ENCODE data around the gene METTL15. TPM values are rescaled to one million over a fixed set of nuclear protein-coding genes. Genes with fewer than 3 reads are reported as not detected.
A peak's percentile ranks its signal among the peaks of the same experiment; 100 is the strongest.

The METTL15 gene, protein sequence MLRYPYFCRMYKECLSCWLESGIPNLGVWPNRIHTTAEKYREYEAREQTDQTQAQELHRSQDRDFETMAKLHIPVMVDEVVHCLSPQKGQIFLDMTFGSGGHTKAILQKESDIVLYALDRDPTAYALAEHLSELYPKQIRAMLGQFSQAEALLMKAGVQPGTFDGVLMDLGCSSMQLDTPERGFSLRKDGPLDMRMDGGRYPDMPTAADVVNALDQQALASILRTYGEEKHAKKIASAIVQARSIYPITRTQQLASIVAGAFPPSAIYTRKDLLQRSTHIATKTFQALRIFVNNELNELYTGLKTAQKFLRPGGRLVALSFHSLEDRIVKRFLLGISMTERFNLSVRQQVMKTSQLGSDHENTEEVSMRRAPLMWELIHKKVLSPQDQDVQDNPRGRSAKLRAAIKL
- total RNA-seq = 14.0 and 16.2 TPM in 2 replicates
- long read RNA-seq, full-length matches to known transcripts = 3 of 45 reads
- long read RNA-seq, partial matches to known transcripts = 24 of 45 reads
- long read RNA-seq, other reads (novel, unspliced or antisense) = 18 of 45 reads

DNA sequence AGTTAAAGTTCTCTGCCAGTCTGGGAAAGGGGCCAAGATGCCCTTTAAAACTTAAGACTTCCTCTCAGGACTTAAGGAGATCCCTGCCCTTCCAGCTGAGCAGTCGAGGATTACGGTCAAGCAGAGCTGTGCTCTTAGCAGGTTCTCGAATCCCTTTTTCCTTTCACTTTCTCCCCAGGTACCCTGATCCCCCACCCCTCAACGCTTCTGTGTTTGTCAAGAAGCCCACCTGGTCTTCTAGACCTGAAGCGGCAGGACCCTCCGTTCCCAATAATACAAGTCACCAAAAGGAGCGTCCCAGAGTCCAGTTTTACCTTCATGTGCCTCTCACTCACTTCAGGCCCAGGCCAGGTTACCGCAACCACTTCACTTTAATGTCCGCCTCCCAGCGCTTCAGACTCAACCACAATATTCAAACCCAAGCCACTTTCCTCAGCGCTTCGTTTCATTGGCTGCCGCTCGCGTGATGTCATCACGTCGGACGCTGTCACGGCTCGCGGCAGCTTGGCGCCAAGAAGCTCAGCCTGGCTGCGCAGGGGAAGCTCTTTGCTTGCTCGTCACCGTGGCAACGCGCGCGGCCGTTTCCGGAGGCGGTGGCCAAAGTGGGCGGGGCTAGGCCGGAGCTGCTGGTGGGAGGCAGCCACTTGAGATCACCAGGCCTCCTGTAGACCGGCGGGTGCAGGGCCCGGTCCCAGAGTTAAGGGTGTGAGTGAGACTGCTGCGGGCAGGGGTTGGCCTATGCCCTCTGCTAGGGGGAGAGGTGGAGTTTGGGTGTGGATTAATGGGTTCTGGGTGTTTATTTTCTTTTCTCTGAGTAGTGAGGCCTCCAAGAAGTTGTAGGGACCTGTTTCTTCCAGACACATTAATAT is at the start of gene METTL15, which contains the start of gene KIF18A:
TSS of gene METTL15 (plus strand) at position 639 of the 869 bp plus-strand sequence. CDS start 4,947 bp downstream, outside the sequence.
TSS of gene KIF18A (minus strand) at position 407 of the 869 bp plus-strand sequence. CDS start 10,209 bp downstream, outside the sequence.
- Mint-ChIP-seq H3K4me3 (peak within 1 kb of the TSS; percentile 99), H3K4me1 (peaks cover 64% of the 10 kb centered on the region), H3K27me3 (ENCODE audit: low read depth) (no peaks in the 10 kb centered on the region), H3K9me3 (no peaks in the 10 kb centered on the region), H3K36me3 (ENCODE audit: low read depth) (no peaks in the 10 kb centered on the region), H3K27ac (ENCODE audit: unreplicated experiment) (peak within 1 kb of the TSS; percentile 99)
- peak; percentile 99 for DNase-seq (ENCODE audit: low read depth, low spot score)
- TF ChIP-seq, protein P1, sequence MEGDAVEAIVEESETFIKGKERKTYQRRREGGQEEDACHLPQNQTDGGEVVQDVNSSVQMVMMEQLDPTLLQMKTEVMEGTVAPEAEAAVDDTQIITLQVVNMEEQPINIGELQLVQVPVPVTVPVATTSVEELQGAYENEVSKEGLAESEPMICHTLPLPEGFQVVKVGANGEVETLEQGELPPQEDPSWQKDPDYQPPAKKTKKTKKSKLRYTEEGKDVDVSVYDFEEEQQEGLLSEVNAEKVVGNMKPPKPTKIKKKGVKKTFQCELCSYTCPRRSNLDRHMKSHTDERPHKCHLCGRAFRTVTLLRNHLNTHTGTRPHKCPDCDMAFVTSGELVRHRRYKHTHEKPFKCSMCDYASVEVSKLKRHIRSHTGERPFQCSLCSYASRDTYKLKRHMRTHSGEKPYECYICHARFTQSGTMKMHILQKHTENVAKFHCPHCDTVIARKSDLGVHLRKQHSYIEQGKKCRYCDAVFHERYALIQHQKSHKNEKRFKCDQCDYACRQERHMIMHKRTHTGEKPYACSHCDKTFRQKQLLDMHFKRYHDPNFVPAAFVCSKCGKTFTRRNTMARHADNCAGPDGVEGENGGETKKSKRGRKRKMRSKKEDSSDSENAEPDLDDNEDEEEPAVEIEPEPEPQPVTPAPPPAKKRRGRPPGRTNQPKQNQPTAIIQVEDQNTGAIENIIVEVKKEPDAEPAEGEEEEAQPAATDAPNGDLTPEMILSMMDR (conservative IDR thresholded peaks at IDR 0.05) = no peak

DNA sequence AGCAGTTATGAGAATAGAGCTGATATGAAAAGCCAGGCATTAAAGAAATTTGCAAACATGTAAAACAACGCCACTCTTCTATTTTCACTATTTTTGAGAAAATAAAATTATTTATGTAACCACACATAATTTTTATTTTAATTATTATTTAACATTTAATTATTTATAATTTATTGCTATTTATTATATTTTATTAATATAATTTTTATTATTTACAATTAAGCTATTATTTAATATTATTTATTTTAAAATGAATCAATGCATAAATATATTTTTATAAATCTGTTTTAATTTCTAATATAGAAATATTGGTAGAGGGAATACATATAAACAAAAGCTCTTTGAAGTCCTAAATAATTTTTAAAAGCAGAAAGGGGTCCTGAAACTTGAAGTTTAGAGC is 36.9 kb upstream of the METTL15 start:
- Mint-ChIP-seq H3K36me3 (ENCODE audit: low read depth) (peaks cover 8% of the 10 kb centered on the region), H3K4me1 (peaks cover 4% of the 10 kb centered on the region), H3K4me3 (no peak overlapping the region), H3K27ac (ENCODE audit: unreplicated experiment) (no peak overlapping the region), H3K27me3 (ENCODE audit: low read depth) (no peaks in the 10 kb centered on the region), H3K9me3 (no peaks in the 10 kb centered on the region)
- TF ChIP-seq, protein P1 (conservative IDR thresholded peaks at IDR 0.05) = no peak
- no peak for DNase-seq (ENCODE audit: low read depth, low spot score)

DNA sequence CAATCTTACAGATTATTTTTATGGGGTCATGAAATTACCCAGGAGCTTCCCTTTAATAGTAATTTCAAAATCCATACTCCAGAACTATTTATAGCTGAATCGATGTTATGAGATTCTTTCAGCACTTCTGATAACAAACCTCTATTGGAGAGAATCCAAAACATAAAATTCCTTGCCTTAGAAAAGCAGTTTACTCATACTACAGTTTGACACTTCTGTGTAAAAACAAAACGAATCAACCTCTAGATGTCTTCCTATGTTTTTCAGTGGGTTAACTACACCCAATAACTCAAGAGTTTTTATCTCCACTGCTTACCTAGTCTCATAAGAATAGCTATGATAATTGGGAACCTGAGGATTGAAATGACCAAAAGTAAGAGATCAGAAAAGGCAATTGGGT is 35.9 kb upstream of the METTL15 start:
- Mint-ChIP-seq H3K36me3 (ENCODE audit: low read depth) (peaks cover 8% of the 10 kb centered on the region), H3K27me3 (ENCODE audit: low read depth) (no peaks in the 10 kb centered on the region), H3K9me3 (no peaks in the 10 kb centered on the region), H3K4me1 (peaks cover 4% of the 10 kb centered on the region), H3K27ac (ENCODE audit: unreplicated experiment) (no peak overlapping the region), H3K4me3 (no peak overlapping the region)
- no peak for DNase-seq (ENCODE audit: low read depth, low spot score)
- TF ChIP-seq, protein P1 (conservative IDR thresholded peaks at IDR 0.05) = no peak

DNA sequence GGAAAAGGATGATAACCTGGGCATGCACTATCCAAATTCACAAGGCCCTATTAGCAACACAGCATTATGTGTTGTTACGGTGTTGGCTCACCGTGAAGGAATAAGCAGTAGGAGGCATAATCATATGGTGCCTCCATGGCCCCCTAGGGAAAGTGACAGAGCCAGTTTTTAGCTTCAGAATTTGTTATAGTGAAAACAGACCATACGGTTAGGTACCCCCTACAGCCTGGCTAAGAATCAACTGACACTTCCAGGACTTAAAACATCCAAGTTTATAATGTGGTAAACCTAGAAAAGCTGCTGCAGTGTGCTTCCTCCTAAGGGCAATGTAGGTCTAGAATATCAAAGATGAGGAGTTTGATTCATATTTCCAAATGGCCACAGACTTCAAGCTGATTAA is 30.7 kb upstream of the METTL15 start:
- no peak for DNase-seq (ENCODE audit: low read depth, low spot score)
- Mint-ChIP-seq H3K9me3 (no peaks in the 10 kb centered on the region), H3K36me3 (ENCODE audit: low read depth) (peaks cover 3% of the 10 kb centered on the region), H3K27ac (ENCODE audit: unreplicated experiment) (no peak overlapping the region), H3K4me1 (no peaks in the 10 kb centered on the region), H3K4me3 (no peak overlapping the region), H3K27me3 (ENCODE audit: low read depth) (no peaks in the 10 kb centered on the region)
- TF ChIP-seq, protein P1 (conservative IDR thresholded peaks at IDR 0.05) = no peak

DNA sequence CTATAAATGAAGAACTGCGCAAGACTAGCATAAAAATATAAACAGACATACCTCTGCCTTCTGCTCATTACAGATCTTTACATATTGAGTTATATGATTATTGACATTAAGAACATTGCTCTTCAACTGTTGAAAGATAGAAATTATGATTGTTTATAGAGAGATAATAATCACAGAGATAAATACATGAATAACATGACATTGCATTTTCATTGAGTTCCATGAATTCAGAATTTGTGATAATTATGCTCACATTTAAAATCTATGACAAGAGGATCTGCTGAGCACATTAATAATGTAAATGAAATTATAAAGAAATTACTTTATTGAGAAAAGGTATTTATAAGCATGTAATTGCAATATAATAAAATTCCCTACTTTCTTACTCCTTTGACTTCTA is 25.1 kb upstream of the METTL15 start:
- Mint-ChIP-seq H3K4me1 (no peaks in the 10 kb centered on the region), H3K9me3 (no peaks in the 10 kb centered on the region), H3K36me3 (ENCODE audit: low read depth) (peaks cover 11% of the 10 kb centered on the region), H3K4me3 (no peak overlapping the region), H3K27ac (ENCODE audit: unreplicated experiment) (no peak overlapping the region), H3K27me3 (ENCODE audit: low read depth) (no peaks in the 10 kb centered on the region)
- TF ChIP-seq, protein P1 (conservative IDR thresholded peaks at IDR 0.05) = no peak
- no peak for DNase-seq (ENCODE audit: low read depth, low spot score)

Measured in neural crest cell (in vitro differentiated cells).